Inflammatory macrophage treated with lipopolysaccharide for 1 hour (primary cell): ENCODE data around the gene DALRD3.

Source experiments
- DNase-seq, 2 donors: peaks; one replicate each; pipeline ENCODE4 v3.0.0-alpha.2; 2020 to 2022

Gene DALRD3

GRCh38 chr3:49017971-49018706, at the start of gene DALRD3:
Gene DALRD3, minus strand, starts transcription at chr3:49018580. Its CDS starts 16 bp downstream, at chr3:49018564.
- DNase-seq, result peak; percentile 40 to 44

- DNase-seq, result no peak
These were observed 39.6 kb upstream of the DALRD3 start for GRCh38 chr3:49058011-49058410.

GRCh38 chr3:49057268-49057667, 38.9 kb upstream of the DALRD3 start:
- DNase-seq, result no peak

GRCh38 chr3:49054344-49054862, 36.0 kb upstream of the DALRD3 start:
- no peak for DNase-seq

- DNase-seq, result no peak
These were observed 35.2 kb upstream of the DALRD3 start for GRCh38 chr3:49053543-49053942.

- DNase-seq, result peak; percentile 74 to 75
These were observed 16.9 kb upstream of the DALRD3 start for GRCh38 chr3:49035281-49035680.

GRCh38 chr3:49034650-49035049, 16.3 kb upstream of the DALRD3 start:
- no peak for DNase-seq

GRCh38 chr3:49032646-49033304, 14.4 kb upstream of the DALRD3 start:
- no peak for DNase-seq

- no peak for DNase-seq
These were observed 11.9 kb upstream of the DALRD3 start for GRCh38 chr3:49030321-49030720.

- DNase-seq, result no peak
These were observed 11.1 kb upstream of the DALRD3 start for GRCh38 chr3:49029563-49029884.

GRCh38 chr3:49028673-49029562, 10.5 kb upstream of the DALRD3 start, which contains the start of gene IMPDH2:
Gene IMPDH2, minus strand, starts transcription at chr3:49029398. Its CDS starts 48 bp downstream, at chr3:49029350.
- DNase-seq, result peak; percentile 91 to 99

GRCh38 chr3:49028298-49028672, 9.9 kb upstream of the DALRD3 start:
- DNase-seq, result no peak

- no peak for DNase-seq
These were observed 9.3 kb upstream of the DALRD3 start for GRCh38 chr3:49027634-49028033.

- no peak for DNase-seq
These were observed 8.2 kb upstream of the DALRD3 start for GRCh38 chr3:49026536-49026935.

GRCh38 chr3:49025793-49026520, 7.6 kb upstream of the DALRD3 start:
- no peak for DNase-seq

GRCh38 chr3:49025005-49025792, 6.8 kb upstream of the DALRD3 start:
- DNase-seq, result no peak

GRCh38 chr3:49024449-49024848, 6.1 kb upstream of the DALRD3 start:
- DNase-seq, result no peak

- DNase-seq, result no peak
These were observed 5.4 kb upstream of the DALRD3 start for GRCh38 chr3:49023775-49024174.

GRCh38 chr3:49022688-49023171, 4.3 kb upstream of the DALRD3 start:
- DNase-seq, result no peak

- peak; percentile 87 to 96 for DNase-seq
These were observed 3.7 kb upstream of the DALRD3 start, which contains the start of gene NDUFAF3 for GRCh38 chr3:49021813-49022687. Gene NDUFAF3, plus strand, starts transcription at chr3:49022121. Its CDS starts 24 bp downstream, at chr3:49022145.
